NCI-H2227 (cell line): Measurements from ENCODE around the gene LAMA1.

Experiments used
- DNase-seq: peaks from one replicate; lab custom pipeline; 2025; ENCODE audit not compliant: unreplicated experiment; lab: John Stamatoyannopoulos, UW

Gene LAMA1

DNA sequence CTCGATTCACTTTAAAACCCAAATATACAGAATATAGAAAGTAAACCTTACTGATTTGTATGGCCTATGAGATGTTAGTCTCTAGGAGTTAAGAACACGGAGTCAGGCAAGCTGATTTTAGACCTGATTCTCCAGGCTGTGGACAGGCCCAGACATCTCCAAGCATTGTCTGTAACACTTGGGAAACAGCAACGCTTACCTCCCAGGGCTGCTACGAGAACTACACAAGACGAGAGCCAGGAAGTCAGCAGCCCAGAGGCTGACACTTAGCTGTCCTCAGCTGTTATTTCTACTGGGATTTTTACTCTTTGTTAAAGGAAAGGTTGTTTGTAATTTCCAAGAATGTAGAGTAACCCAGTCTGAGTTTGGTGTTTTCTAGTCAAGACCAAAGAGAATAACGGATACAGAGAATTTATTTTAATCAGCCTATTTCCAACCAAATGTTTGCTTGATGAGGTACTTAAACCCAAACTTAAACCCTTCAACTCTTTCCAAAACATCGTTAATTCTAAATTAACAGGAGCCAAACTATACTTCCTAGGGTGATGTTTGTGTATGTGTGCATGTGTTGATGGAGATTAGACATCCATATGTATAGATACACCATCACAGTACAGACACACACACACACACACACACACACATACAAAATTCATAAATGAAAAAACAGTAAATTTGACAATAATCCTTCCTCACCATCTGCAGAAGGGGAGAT, 123.4 kb downstream of the LAMA1 start:
- no peak for DNase-seq

GRCh38 chr18:6992761-6993160, 124.8 kb downstream of the LAMA1 start:
- DNase-seq: no peak

- DNase-seq: no peak
Measured at GRCh38 chr18:6983366-6983765, 134.2 kb downstream of the LAMA1 start.

DNA sequence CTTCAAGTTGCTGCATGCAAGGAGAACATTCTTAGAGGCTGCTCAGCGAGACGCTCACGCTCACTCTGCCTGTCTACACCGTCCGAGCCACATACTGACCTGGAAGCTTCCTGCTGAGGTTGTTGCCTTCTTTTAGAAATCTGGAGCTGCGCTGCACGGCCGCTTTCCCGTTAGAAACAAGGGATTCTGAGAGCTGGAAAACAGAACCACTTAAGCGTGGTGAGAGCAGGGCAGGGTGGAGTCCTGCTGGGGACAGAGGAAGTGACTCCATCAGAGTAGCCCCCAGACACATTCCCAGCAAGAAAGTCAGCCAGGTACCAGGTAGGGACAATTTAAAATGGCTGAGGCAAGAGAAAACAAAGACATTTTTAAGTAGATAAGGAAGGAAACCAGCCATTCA, 135.2 kb downstream of the LAMA1 start:
- no peak for DNase-seq

DNA sequence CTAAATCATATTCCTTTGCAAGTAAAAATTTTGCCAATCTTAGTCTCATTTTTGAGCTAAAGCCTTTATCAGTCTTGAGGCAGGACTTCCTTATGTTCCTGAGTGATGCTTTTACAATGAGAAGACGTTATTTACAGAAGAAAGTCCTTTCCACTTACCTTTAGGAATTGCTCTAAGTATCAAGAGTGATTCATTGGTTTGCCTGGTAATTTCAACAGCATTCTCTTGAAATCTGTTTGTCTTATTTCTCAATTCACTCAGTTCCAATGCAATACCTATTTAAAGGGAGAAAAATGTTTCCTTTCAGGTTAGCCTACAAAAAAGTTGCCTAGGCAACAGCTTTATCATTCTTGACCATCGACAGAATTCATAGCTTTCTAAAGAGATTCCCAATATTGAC, 137.2 kb downstream of the LAMA1 start:
- DNase-seq: no peak

GRCh38 chr18:6979954-6980353, 137.6 kb downstream of the LAMA1 start:
- DNase-seq: no peak

DNA sequence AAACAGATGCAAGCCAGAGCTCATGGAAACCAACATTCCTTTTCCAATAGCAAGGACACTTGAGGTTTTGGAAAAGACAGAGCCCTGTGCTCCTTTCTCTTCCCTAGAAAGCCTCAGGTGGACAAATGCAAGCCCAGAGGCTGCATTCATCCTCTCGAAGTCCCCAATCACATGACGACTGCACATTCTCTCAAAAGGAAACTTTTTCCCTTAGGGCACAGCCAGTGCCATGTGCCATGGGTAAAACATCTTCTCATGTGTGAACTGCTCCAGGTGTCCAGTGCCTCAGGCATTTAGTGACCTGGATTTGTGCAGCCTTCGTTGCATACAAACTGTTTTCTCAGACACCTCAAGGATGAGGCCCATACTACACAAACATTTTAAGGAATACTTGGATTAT, 140.7 kb downstream of the LAMA1 start:
- no peak for DNase-seq

GRCh38 chr18:6975084-6975483, 142.5 kb downstream of the LAMA1 start:
- no peak for DNase-seq

GRCh38 chr18:6971823-6972478, 145.6 kb downstream of the LAMA1 start:
- no peak for DNase-seq

DNA sequence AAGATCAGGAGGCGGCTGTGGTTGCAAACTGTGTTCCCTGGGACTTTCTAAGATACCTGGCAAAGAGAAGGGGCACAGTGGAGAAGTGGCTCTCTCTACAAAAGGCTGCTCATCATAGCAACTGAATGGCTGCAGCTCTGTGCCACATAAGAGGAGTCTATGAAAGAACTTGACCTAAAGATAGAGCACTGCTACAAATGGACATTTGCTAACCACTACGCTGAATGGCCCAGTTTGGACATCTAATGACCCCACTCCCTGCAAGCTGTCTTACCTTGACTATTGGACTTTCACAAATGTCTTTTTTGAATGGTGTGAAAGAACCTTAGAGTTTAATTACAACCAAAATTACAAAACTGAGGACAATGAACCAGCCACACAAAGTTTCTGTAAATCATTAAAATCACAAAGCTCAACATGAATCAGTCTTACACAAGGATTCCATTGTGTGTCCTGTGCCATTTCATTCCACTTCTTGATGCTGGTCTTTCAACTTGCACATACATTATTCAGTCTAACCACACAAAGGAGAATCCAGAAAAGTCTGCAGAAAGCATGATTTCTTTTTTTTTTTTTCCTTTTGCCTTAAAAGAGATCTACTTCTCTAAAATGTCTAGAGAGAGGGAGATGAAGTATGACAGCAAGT, 154.0 kb downstream of the LAMA1 start:
- no peak for DNase-seq

DNA sequence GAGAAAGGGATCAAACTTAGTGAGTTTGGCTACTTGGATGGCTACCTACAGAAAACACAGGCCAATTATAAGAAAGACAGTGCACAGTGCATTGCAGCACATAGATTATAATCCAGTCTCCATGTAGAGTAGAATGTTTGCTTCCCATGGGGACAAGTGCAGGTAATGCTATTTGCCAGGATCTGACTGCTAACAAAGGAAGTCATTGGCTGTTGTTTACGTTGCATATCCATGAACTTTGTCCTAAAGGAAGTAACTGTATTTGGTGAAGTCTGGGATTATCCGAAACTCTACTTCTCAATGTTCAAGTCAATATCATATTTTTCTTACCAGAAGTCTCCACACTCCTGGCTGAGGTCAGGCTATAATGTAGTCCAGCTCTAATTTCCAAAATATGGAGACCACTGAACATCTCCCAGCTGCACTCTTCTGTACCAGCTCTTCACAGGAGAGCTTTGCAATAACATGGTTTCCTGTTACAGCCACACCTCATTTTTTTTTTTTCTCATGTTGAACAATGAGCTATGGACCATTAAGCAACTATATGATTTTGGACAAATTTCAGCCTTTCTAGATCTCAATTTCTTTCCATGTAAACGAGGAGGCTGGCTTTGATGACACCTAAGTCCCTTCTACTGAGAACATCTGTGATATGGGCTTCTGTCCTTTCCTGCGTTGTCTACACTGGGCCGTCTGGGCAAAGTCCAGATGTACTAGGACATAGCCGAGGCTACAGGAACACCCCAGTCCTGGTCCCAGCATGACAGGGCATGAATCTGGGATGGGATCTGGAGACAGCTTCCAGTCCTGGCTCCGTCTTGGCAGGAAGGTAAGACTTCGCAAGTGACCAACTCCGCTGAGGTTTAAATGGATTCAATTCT, 154.8 kb downstream of the LAMA1 start:
- DNase-seq: no peak

GRCh38 chr18:6961331-6961730, 156.3 kb downstream of the LAMA1 start:
- DNase-seq: no peak

DNA sequence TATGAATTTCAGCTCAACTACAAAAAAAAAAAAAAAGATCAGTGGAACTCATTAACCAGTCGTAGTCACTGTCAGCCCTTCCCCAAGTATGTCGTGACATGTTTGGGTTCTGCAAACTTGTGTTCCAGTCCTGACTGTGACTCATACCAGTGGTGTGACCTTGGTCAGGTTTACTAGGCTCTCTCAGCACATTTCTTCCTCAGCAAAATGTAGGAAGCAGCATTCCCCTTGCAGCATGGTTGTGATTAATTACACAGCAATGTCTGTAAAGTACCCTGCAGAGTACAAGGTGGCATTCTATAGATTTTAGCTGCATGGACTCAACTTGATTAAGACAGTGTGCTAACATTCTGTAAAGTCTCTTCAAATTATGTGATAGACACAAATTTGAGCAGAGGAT, 156.9 kb downstream of the LAMA1 start:
- no peak for DNase-seq

- no peak for DNase-seq
Measured at GRCh38 chr18:6960124-6960523, 157.5 kb downstream of the LAMA1 start.

GRCh38 chr18:6959110-6959509, 158.5 kb downstream of the LAMA1 start:
- no peak for DNase-seq

- DNase-seq: no peak
Measured at GRCh38 chr18:6956999-6957398, 160.6 kb downstream of the LAMA1 start.

DNA sequence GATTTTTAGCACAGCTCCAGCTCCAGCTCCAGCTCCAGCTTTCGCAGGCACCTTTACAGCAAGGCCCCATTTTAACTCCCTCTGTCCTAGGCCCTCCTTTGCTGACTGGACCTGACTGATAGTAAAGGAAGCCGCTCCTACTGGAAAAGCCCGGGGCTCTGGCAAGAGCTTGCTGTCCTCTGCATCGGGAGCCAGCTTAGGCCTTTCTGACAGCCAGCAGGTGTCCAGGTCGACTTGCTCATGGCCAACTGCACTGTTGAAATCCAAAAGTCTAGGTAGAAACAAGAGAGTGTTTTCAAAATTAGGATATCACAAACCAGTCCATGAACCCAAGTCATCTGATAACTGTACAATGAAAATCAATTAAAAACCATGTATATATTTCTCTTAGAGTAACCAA, 161.1 kb downstream of the LAMA1 start:
- no peak for DNase-seq

- no peak for DNase-seq
Measured at GRCh38 chr18:6955304-6955703, 162.3 kb downstream of the LAMA1 start.

DNA sequence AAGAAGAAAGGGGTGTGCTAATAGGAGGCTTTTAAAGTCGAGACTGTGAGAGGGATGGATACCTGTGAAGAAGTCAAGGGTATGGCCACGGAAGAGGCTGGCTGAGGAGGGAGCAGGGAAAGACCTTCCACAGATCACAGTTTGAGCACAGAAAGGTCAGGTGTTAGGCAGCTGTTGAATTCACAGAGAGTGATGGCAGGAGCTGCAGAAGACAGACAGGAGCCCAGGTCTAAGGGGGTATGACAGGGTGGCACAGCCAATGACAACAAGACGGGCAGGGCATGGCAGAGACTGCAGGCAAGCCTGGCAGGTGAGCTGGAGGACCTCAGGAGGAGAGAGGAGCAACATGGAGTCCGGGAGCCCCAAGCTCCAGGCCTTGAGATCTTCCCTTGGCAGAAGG, 163.1 kb downstream of the LAMA1 start:
- DNase-seq: no peak

GRCh38 chr18:6951336-6952090, 166.1 kb downstream of the LAMA1 start:
- no peak for DNase-seq

- DNase-seq: no peak
Measured at GRCh38 chr18:6950641-6951040, 167.0 kb downstream of the LAMA1 start.
